Activated T-helper 9 cell treated with anti-CD3 and anti-CD28 coated beads, Interleukin-2, amount 50 U/mL, for 16 hours (primary cell): Measurements from ENCODE around the gene CDH4.

ENCODE experiments used
- DNase-seq: peaks from one replicate; pipeline ENCODE4 v3.0.0-alpha.2; 2020; ENCODE audit warnings: low read depth

CDH4 gene

DNA sequence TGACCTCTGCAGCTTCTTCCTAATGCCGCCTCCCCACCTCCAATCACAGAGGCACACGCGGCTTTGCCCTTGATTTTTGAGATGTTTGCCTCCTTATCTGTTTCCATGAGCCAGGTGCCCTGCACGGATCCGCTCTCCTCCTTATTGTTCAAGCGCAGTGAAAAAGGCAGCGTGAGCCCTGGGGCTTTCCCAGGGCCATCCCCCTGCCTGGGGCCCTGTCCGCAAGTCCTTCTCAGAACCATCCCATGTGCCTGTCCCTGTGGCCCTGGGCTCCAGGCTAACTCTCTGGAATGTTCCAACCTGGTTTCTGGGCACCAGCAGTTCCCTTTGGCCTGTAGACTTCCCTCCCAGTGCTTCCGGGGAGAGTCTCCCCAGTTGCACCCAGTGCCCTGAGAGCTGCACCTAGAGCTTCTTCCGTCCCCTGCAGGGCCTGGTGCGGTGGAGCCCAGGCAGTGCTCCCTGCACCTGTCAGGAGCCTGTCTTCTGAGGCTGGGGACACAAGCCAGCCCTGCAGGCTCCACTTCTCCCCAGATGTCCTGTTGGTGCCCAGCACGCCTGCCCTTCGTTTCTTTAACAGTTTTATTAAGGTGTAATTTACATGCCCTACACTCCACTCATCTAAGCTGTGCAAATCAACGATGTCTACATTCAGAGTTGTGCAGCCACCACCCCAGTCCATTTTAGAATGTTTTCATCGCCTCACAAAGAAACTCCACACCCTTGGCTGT, 330.3 kb downstream of the CDH4 start:
- no peak for DNase-seq

DNA sequence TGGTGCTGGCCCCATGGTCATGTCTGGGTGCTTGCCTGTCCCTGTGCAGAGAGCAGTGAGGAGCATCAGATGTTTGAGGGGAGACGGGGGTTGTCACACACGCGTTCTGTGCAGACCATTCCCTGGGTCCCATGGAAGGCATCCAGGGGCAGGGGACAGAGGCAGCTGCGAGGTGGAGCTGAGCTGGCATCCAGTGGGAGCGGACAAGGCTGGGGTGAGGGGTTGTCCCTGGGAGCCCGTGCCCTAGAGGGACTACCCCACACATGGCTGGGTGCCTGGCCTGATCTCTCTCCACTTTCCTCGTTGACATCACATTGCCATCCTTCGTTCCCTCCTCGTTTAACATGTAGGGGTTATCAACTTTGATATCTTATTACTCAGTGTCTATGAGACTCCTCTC, 331.3 kb downstream of the CDH4 start:
- no peak for DNase-seq

DNA sequence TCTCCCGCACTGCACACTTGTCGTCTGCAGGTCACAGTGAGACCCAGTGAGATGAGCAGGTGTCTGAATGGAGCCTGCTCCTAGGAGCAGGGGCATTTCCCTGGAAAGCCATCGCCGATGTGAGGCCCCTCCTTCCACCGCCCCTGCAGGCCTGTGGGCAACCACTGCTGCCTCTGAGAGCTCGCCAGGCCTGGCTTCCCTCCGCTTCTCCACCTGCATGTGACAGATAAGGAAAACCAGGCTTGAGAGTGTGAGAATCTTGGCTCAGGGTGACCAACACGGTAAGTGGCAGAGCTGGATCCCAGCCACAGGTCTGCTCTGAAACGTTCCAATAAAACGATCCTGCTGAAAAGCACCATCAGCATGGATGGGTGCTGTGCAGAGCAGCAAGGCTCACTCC, 332.8 kb downstream of the CDH4 start:
- no peak for DNase-seq

DNA sequence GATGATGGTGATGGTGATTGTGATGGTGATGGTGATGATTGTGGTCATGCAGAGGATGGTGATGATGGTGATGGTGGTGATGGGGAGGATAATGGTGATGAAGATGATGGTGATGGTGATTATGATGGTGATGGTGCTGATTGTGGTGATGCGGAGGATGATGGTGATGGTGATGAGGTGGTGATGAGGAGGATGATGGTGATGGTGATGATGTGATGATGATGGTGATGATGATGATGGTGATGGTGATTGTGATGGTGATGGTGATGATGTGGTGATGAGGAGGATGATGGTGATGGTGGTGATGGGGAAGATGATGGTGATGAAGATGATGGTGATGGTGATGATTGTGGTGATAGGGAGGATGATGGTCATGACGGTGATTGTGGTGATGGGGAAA, 333.7 kb downstream of the CDH4 start:
- no peak for DNase-seq

DNA sequence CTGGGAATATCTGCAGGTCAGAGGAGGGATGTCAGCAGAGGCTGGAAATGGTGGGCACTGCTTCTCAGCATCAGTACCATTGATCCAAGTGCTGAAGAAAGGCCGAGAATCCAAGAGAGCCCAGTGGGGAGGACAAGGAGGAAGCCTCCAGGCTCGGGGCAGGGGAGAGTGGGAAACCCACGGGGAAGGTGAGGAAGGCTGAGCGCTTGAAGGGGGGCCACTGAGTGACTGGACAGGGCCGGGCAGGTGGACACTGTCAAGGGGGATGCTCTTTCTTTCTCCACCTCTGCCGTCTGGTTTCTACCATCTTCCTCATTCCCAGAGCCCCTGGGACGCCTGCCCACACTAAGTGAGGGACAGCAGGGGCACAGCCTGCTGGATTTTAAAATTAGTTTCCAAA, 335.0 kb downstream of the CDH4 start:
- no peak for DNase-seq

DNA sequence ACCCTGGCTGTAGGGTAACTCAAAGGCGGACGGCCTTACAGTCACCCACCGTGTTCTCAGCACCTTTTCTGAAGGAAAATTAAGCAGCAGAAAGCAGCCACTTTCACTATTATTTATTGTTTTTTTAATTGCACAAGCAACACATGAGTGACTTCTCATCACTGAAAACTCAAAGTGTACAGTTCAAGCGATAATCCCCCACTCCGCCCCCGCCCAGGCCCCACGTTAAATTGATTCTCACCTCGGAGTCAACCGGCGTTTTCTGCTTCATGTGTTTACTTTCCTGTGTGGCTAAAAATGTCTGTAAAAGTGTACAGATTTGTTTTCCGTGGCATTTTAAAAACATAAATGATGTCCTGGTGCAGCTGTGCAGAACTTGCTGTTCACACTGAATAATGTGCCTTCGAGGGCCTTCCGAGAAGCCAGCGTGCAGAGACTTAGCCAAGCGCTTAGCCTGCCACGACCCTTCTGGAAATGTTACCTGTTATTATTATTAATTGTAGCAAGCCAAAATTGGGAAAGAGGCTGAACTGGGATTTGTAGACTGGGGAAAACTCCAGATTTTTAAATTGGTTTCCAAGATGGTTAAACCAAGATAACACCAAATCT, 335.7 kb downstream of the CDH4 start:
- no peak for DNase-seq

DNA sequence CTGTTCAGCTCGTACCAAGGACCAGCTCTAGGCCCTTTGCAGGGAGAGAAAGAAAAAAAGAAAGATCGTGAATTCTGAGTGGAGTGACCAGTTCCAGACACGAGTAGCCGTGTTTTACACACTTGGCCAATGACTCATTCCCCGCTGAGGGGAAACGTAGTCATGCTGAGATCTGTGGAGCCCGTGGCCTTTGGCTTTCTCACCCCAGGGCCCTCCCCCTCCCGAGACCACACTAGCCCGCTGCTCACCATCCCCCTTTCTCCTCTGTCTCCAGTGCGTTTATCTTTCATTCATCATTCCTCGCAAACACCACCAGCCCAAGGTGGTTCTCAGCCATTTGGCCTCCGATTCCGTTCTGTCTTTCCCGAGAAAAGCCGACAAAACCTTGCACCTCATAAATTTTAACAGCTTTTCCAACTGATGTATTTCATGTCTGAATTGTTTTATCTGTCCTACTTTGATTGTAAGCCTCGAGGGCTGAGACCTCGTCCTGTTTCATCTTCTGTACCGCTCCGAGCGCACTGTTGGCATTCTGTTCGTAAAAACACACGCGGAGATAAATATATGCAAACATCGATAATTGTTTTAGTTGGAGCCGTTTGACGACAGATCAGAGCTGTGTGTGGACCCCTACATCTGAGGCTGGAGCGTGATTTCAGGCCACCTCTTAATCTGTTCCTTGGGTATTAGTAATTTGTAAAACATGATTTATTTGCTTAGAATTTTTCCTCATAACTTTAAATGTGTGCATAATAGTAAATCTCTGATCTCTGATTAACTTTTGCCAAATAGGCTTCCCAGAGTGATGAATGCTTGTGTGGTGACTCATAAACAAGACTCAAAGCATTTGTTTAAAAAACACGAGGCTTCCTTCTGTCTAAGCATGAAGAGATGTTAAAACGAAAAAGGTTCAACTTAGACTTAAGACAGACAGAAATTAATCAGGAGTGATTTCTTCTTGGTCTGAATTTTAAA, 336.6 kb downstream of the CDH4 start:
- no peak for DNase-seq

DNA sequence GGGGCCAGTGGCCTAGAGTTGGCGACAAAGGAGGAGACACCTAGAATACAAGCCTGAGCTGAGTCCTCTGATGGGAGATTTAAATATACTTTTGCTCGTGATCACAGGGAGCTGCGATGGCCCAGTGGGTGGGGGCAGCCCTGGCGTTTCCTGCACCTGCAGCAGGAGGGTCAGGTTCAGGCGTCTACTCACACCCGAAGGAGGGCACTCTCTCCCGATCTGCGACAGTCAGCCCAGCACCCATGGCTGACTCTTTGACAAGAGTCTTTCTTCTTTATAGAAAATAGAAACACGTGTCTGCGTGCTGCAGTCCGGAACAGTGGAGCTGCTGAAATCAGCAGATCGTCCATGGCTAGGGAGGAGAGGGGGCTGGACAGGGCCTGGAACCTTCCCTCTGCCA, 338.2 kb downstream of the CDH4 start:
- DNase-seq, result no peak

DNA sequence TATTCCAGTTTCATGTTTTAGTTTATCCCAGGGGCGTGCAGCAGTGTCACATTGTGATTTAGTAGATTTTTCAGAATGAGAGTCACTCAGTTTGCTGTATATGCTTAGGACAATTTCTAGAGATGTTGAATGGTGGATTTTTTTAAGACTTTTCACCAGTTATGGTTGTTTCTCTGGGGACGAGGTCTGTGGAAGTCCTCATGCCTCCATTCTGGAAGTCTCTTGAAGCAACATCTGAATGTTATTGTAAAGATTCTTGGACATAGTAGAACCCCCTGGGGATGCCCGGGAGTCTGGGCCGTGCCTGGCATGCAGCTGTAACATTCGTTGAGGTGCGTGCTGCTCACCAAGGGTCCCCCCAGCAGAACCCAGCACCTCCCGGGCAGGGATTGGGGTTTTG, 341.5 kb downstream of the CDH4 start:
- no peak for DNase-seq

DNA sequence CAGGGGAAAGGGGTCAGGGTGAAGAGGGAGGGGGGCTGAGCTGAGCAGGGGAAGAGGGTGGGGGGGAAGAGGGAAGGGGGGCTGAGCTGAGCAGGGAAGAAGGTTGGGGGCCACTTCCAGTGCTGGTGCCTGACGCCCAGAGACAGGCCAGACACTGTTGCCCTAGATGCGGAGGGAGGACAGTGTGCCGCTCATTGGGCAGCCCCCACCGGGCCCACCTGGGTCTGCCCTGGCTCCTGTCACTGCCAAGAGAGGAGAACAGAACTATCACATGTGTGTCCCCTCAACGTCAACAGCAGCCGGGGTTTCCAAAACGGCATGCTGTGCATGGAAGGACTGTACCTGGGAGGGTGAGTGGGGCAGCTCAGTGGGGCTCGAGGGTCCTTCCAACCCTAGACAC, 342.1 kb downstream of the CDH4 start:
- no peak for DNase-seq

DNA sequence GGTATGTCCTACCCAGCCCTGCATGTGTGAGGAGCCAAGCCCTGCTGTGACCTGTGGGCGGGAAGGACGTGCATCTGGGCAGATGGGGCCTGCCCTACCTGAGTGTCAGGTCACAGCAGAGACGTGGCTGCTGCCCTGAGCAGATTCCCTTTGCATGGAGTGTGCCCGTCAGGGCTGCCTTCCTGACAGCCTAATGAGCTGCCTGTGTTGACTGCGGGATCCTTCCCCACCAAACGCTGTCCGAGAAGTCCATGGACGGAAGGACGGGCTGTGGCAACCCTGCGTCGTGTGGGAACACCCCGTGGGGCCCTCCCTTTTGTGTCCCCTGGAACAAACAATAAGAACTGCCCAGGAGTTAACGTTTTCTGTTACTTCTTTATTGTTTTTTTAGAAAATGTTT, 343.2 kb downstream of the CDH4 start:
- DNase-seq, result no peak

DNA sequence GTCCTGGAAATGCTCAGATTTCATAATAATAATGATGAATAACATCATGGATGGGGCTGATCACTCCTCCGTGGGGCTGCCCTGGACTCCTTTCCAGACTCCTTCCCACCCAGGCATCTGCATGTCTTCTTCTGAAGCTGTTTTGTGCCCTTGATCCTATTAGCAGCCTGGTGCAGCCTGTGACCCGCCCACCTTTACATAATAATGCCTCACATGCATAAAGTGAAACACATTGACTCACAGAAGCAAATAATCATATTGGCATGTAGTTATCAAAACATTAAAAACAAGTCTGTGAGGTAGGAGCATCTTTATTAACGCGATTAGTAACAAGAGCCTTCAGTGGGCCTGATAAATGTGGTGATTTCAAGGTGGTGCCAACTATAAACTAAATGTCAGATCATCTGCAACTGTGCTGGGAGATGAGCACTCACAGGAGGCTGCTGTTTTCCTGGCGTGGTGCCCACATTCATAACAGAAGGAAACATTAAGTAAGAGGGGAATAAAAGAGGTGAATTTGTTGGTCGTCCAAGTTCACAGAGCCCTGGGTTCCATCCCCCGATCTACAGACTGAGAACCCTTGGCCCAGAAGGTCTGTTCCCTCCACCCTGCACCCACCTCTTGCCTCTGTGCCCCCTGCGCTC, 344.7 kb downstream of the CDH4 start:
- no peak for DNase-seq

DNA sequence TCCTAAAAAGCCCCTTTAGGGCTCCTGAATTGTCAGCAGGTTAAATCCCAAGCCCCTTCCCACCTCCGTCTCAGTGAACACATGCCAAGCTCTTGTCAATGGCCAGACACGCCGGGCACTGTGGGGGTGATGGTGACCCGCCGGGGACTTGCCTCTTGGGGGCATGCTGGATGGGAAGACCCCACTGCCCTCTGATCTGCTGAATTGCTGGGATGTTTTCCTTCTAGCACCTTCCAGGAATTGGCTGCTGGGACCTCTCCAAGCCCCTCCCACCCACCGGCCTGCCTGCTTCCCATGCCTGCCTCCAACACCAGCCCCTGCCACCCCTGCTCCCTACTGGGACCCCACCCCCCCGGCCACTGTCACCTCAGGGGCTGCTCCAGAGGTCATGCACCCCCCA, 345.9 kb downstream of the CDH4 start:
- no peak for DNase-seq

DNA sequence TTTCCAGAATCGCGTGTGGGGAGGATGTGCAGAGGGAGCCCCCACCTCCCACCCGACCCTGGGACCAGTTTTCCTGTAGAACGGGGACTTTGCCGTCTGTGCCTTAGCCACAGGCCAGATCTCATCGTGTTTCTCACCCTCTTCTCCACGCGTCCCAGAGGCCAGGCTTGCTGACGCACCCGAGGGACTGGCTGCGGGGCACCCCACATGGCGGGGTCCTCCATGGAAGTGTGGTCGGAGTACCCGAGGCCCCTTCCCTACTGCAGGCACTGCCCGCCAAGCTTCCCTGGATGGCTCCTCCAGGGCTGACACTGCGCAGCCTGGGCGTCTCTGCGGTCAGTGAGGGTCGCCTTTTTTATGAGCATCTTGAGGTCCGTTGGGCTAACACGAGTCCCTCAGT, 346.5 kb downstream of the CDH4 start:
- DNase-seq, result no peak

DNA sequence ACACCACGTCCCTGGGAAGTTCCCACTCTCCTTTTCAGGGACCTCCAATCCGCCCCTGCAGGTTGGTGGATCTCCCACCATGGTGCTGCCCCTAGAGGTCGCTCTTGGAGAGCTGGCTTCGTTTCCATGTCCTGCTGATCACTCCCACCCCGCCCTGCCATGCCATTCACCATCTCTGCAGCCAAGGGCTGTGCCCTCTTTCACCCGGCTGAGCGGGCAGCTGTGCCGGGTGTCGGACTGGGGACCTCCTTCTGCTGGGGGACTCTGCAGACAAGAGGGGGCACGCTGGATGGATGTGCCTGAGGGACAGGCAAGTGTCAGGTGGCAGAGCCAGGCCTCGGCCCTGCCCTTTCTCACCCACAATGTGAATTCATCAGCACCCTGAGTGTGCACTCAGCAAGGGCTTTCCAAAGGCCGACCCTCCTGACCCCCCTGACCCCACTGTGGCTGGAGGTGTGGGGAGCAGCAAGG, 347.0 kb downstream of the CDH4 start:
- DNase-seq, result no peak

DNA sequence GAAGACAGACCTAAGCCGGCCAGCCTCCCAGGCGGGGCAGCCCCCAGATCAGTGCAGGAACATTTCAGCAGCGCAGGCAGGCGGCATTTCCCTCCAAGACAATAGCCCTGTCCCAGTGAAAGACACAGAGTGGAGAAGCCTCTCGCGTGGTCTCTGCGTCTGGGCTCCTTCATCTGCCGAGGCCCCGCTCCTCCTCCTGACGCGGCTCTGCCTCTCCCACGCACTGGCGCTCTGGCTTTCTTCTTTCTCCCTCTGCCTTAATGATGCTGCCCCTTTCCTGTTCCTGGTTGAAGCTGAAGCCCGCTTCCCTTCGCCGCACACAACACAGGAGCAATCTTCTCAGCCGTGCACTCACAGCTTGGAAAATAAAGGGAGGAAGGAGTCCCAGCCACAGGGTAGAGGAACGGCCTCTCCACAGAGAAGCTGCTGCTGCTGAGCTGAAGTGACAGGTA, 347.5 kb downstream of the CDH4 start:
- DNase-seq, result no peak

DNA sequence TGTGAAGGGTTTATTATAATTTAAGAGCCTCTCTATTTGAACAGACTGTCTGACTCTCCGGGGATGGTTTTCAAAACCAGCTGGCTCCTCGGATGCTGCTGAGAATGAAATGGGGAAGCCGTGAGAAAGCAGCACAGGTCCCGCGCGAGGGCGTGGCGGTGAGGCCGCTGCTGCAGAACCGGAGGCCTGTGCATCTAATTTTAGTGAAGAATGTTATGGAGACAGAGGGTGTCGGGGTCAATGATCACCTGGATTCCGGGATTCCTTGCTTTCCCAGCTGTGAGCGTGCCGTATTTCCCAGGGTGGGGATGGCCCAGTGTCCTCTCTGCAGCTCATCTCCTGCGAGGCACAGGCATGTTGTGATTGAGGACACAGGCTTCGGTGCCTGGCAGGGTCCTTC, 348.0 kb downstream of the CDH4 start:
- no peak for DNase-seq

DNA sequence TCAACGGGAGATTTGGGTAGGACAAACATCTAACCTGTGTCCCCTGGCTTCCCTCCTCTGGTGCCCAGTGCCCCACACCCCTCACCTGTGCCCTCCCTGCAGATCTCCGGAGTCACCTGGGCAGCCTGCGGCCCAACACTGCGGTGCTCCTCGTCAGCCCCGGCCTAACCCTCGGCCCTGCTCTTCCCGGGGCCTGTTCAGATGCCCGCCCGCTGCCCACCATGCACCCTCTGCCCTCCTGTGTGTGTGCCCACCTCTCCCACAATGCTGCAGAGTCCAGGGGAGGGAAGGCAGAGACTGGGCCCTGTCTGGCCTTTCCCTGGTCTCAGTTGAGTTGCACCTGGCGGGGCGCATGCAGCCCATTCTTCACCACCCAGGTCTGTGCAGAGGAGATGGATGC, 349.3 kb downstream of the CDH4 start:
- DNase-seq, result no peak

DNA sequence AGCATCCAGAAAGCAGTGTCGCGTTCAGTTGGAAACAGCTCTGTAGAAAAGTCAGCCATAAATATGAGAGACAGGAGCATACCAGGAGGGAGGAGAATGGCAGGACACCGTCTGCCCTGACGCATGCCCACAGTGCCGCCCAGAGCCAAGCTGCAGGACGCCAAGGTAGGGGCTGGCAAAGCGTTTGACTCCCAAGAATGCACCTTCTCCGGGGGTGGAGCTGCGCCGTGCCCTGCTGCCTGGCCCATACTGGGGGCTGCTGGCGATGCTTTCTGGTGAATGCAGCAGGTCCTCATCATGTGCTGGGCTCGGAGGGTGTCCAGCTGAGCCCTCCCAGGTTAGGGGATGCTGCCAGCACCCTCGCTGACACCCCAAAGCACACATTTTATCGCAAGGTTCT, 349.8 kb downstream of the CDH4 start:
- no peak for DNase-seq

DNA sequence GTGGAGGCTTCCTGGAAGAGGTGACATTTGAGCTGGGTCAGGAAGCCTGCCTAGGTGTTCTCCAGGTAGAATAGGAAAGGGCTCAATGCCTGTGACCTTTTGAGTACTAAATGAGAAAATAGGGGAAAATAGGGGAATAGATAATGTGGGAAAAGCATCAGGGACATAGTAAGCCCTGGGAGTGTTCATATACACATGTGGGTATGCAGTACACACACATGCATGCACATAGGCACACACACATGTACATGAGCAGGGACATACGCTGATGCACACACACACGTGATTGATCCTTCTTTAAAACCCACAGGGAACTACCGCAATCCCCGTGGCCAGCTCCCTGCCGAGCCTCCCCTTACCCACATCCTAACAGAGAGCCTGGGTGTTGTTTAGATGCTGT, 351.7 kb downstream of the CDH4 start:
- DNase-seq, result no peak

DNA sequence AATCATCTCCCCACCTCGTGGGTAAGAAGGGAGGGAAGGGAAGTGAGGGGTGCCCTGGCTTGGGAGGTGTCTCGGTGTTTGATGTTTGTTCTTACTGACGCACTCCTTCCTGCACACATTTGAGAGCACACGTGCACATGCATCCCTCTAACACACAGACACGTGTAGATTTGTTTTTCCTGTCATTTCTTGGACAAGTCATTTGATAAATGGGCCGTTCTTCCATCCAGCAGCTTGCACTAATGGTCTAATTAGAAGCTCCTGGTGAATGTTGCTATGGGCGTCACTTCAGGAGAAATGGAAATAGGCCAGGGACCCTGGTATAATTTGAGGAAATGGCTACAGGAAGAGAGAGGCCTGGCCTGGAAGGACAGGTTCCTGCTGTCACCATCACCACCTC, 352.5 kb downstream of the CDH4 start:
- DNase-seq, result no peak

DNA sequence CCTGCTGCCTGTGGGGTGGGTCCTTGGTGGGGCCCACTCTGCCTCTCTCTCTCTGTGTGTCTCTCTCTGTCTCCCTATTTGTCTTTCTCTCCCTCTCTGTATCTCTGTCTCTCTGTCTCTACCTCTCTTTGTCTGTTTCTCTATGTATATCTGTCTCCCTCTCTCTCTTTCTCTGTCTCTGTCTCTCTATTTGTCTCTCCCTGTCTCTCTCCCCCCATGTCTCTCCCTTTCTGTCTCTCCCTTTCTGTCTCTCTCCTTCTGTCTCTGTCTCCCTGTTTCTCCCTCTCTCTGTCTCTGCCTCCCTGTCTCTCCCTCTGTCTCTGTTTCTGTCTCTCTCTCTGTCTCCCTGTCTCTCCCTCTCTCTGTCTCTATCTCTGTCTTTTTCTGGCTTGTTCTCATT, 353.2 kb downstream of the CDH4 start:
- DNase-seq, result no peak
